ENCODE results near the gene WNT3.
A peak's percentile ranks its signal among the peaks of the same experiment; 100 is the strongest.
"Not testable (repeated sequence)": the region's sequence is repeated elsewhere in the genome, so short reads cannot be mapped to it uniquely, and the experiment has no call there.

Gene WNT3

GRCh38 chr17:46783031-46783593 lies 35.4 kb downstream of the WNT3 start:
- DNase-seq (ENCODE audit: low spot score), result no peak

GRCh38 chr17:46782250-46782953 lies 36.1 kb downstream of the WNT3 start:
- DNase-seq (ENCODE audit: low spot score), result peak; percentile 28

- no peak for DNase-seq (ENCODE audit: low spot score)
These were observed 38.5 kb downstream of the WNT3 start for GRCh38 chr17:46780003-46780373.

GRCh38 chr17:46777943-46778915 lies 40.3 kb downstream of the WNT3 start:
- no peak for DNase-seq (ENCODE audit: low spot score)

- no peak for DNase-seq (ENCODE audit: low spot score)
These were observed 42.0 kb downstream of the WNT3 start for GRCh38 chr17:46776298-46777005.

- no peak for DNase-seq (ENCODE audit: low spot score)
These were observed 44.3 kb downstream of the WNT3 start for GRCh38 chr17:46774108-46774737.

- no peak for DNase-seq (ENCODE audit: low spot score)
These were observed 44.8 kb downstream of the WNT3 start for GRCh38 chr17:46773676-46774075.

GRCh38 chr17:46773221-46773605 lies 45.3 kb downstream of the WNT3 start:
- no peak for DNase-seq (ENCODE audit: low spot score)

GRCh38 chr17:46772475-46773220 lies 45.8 kb downstream of the WNT3 start:
- DNase-seq (ENCODE audit: low spot score), result no peak

- no peak for DNase-seq (ENCODE audit: low spot score)
These were observed 46.7 kb downstream of the WNT3 start for GRCh38 chr17:46771561-46772474.

GRCh38 chr17:46770818-46771560 lies 47.5 kb downstream of the WNT3 start:
- no peak for DNase-seq (ENCODE audit: low spot score)

GRCh38 chr17:46770439-46770817 lies 48.1 kb downstream of the WNT3 start:
- no peak for DNase-seq (ENCODE audit: low spot score)

GRCh38 chr17:46769531-46770438 lies 48.7 kb downstream of the WNT3 start:
- no peak for DNase-seq (ENCODE audit: low spot score)

- not testable (repeated sequence) for DNase-seq (ENCODE audit: low spot score)
These were observed 49.6 kb downstream of the WNT3 start for GRCh38 chr17:46768896-46769295.

- no peak for DNase-seq (ENCODE audit: low spot score)
These were observed 50.0 kb downstream of the WNT3 start for GRCh38 chr17:46768540-46768870.

- no peak for DNase-seq (ENCODE audit: low spot score)
These were observed 51.7 kb downstream of the WNT3 start for GRCh38 chr17:46766493-46767491.

- no peak for DNase-seq (ENCODE audit: low spot score)
These were observed 53.0 kb downstream of the WNT3 start for GRCh38 chr17:46765453-46765852.

All from COLO829 (cell line).